Measurements from ENCODE around the gene CNTN5. TPM values are rescaled to one million over a fixed set of nuclear protein-coding genes. Genes with fewer than 3 reads are reported as not detected.

Gene CNTN5
- total RNA-seq, 4 donors from 2014 or later: not detected

DNA sequence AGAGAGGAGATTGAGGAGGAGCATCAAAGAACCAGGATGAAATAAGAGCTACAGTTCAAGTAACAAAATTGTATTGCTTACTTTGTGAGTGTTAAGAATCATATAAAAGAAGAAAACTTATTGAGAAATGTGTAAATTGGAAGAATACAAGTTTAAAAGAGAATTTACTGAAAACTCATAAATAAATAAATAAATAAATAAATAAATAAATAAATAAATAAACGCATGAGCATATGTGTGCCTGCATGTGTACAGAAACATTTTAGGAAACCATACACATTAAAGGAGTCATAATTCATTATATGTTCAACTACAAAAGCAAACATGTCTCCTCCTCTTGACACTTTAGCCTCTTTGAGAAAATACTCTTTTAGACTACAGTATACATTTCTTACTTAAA lies 42.6 kb downstream of the CNTN5 start:
- intact Hi-C loops (cut with DNase I; ENCODE audit: low total_unique reads): no loop called here
- no peak overlapping the region for H3K4me3 ChIP-seq (ENCODE audit: low read depth, poor library complexity, severe bottlenecking)
- TF ChIP-seq POLR2A (IDR thresholded peaks at IDR 0.05) (no peak), CTCF (IDR thresholded peaks at IDR 0.05) (no peak)
- WGBS, 2 donors: 87 to 94% methylated on average over 1 of the region's 1 CpG
- DNase-seq (ENCODE audit: low spot score in 2 of 2): no peak

DNA sequence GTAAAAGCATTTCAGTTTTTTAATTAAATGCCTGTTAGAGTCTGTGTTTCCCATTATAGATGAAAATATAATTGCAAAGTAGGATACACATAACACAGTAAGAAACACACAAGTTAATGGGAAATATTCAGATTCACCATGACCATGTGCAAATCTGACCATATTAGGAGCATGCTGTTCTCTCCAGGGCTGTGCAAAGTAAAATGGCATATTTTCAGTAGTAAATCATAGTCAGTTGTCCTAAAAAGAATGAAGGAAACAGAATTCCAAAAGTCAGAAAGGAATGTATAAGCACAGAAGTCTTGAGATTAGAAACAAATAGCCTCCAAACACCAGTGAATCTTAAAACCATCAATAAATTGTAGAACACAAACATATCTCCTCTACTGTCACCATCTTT lies 44.4 kb downstream of the CNTN5 start:
- intact Hi-C loops (cut with DNase I; ENCODE audit: low total_unique reads): loop anchor here (5.0 kb wide), 1 partner anchor 1367 kb away; no protein-coding TSS in a partner anchor
- DNase-seq (ENCODE audit: low spot score in 2 of 2): no peak
- H3K4me3 ChIP-seq (ENCODE audit: low read depth, poor library complexity, severe bottlenecking): no peak overlapping the region
- TF ChIP-seq POLR2A (IDR thresholded peaks at IDR 0.05) (no peak), CTCF (IDR thresholded peaks at IDR 0.05) (no peak)

- intact Hi-C loops (cut with DNase I; ENCODE audit: low total_unique reads): loop anchor here (5.0 kb wide), 1 partner anchor 1366 kb away; no protein-coding TSS in a partner anchor
- TF ChIP-seq CTCF (IDR thresholded peaks at IDR 0.05): no peak
- 59 to 70% methylated on average over 2 of the region's 2 CpGs for WGBS, 2 donors
- no peak for DNase-seq (ENCODE audit: low spot score in 2 of 2)
- H3K4me3 ChIP-seq (ENCODE audit: low read depth, poor library complexity, severe bottlenecking): no peak overlapping the region
Measured at GRCh38 chr11:99066618-99067317, 46.0 kb downstream of the CNTN5 start.

- DNase-seq (ENCODE audit: low spot score in 2 of 2): no peak
- WGBS, 2 donors: 45 to 48% methylated on average over 2 of the region's 2 CpGs
- TF ChIP-seq CTCF (IDR thresholded peaks at IDR 0.05): no peak
- TF ChIP-seq POLR2A (IDR thresholded peaks at IDR 0.05): no peak
- intact Hi-C loops (cut with DNase I; ENCODE audit: low total_unique reads): loop anchor here (5.0 kb wide), 1 partner anchor 1363 kb away; no protein-coding TSS in a partner anchor
- H3K4me3 ChIP-seq (ENCODE audit: low read depth, poor library complexity, severe bottlenecking): no peak overlapping the region
Measured at GRCh38 chr11:99068832-99069231, 48.1 kb downstream of the CNTN5 start.

- intact Hi-C loops (cut with DNase I; ENCODE audit: low total_unique reads): loop anchor here (5.0 kb wide), 1 partner anchor 1362 kb away; no protein-coding TSS in a partner anchor
- TF ChIP-seq POLR2A (IDR thresholded peaks at IDR 0.05) (no peak), CTCF (IDR thresholded peaks at IDR 0.05) (no peak)
- no peak for DNase-seq (ENCODE audit: low spot score in 2 of 2)
- H3K4me3 ChIP-seq (ENCODE audit: low read depth, poor library complexity, severe bottlenecking): no peak overlapping the region
- 2 to 5% methylated on average over 8 of the region's 8 CpGs for WGBS, 2 donors
Measured at GRCh38 chr11:99069856-99070444, 49.2 kb downstream of the CNTN5 start.

Measured in lower leg skin (tissue), 4 donors.